ENCODE measurements around the gene NOTCH1.

DNA sequence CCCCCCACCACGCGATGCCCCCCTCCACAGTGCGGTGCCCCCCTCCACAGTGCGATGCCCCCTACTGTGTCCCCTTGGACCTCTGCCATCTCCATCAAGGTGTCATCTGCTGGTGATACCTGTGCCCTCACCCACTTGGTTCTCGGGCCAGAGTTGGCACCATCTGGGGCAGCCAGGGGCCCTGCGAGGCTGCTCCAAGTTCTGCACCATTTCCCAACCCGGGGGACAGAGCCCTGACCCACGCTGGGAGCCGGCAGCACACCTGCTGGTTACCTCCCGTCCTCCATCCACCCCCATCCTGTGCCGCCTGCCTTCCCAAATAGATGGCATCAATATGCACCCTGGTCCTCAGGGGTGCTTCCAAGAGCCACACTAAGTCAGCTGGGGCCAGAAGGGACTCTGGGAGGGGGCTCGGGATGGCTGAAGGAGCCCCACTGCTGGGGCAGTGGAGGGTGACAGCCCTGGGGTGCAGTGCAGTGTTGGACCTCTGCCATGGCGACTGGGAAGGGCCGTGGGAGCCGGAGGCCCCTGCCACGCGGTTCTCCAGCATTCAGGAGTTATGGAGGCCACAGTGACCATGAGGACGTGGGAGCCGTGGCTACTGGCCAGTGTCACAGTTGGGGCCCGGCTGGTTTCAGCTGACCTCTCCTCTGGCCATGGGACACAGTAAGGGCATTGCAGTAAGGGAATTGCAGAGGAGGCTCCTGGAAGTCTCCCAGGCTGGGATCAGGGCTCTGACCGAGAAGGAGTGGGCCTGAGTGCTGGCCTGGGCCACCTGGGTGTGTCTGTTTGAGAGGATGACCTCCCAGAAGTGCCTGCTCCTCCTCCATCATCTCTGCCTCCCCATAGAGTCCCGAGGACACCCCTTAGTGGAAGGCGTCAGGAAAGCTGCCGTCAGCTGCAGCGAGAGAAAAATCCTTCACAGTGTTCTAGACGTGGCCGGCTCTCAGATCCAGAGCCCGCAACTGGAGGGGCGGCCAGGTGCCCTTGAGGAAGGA, 44.2 kb upstream of the NOTCH1 start:
- no peak for TF ChIP-seq EP300 (IDR thresholded peaks at IDR 0.05)
- TF ChIP-seq POLR2AphosphoS5 (IDR thresholded peaks at IDR 0.05) = no peak

Measured in gastroesophageal sphincter (tissue), 2 donors.